HG03565 (cell line): ENCODE measurements around the gene SP110.

Experiments used
- ATAC-seq: cut with Tn5 transposase; IDR thresholded peaks from one replicate; pipeline ENCODE4 v1.9.1; 2021; ENCODE audit warnings: mild to moderate bottlenecking, moderate library complexity; ENCODE audit not compliant: unreplicated experiment

Gene SP110

DNA sequence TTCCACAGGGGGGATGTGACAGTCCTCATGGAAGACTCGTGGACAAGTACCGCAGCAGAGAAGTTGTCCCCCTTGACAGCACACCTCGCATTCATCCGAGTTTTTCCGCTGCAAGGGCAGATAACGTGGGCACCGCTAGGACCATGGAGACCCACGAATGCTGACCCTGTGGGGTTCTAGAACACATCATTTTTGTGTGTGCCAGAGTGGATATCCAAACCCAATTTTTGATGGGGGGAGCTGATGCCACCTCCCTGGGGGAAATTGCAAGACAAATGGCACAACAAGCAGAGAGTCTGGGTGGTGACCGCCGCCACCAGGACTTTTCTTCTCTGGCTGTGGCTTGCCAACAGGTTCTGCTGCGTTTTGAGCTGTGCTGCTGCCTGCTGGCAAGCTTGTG is 46.9 kb downstream of the SP110 start:
- no peak for ATAC-seq

DNA sequence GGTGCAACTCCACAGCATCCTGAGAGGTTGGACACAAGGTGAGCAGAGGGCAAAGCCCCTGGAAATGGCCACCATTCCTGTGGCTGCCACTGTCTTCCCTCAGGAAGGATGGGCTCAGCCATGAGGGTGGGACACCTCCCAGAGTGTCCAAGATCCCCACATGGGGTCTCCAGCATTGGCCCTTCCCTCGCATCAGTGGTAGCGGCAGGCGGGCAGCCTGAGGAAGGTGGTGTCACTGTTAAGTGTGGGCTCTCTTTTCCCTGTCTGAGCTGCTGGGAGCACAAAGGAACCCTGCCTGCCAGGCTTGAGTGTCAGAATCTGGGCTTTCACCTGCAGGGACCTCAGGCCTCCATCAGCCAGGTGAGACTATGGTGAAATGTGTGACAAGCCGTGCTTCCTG is 47.6 kb downstream of the SP110 start:
- no peak for ATAC-seq

DNA sequence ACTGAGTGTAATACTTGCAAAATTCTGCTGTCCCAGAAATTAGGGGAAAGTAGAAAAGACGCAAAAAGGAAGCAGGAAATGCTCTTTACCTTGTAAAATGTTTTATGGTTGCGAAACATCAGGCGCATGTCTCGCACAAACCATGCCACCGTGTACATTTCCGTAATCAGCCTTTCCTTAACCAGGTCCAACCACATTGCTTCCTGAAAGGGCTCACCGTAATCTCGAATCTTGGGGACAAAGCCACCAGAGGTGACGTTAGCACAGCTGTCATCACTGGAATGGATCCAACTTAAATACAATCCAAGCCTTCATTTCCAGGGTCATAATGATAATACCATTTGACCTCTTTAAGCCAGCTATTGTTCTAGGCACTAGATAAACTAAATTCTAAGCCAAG is 49.3 kb downstream of the SP110 start:
- ATAC-seq: no peak

DNA sequence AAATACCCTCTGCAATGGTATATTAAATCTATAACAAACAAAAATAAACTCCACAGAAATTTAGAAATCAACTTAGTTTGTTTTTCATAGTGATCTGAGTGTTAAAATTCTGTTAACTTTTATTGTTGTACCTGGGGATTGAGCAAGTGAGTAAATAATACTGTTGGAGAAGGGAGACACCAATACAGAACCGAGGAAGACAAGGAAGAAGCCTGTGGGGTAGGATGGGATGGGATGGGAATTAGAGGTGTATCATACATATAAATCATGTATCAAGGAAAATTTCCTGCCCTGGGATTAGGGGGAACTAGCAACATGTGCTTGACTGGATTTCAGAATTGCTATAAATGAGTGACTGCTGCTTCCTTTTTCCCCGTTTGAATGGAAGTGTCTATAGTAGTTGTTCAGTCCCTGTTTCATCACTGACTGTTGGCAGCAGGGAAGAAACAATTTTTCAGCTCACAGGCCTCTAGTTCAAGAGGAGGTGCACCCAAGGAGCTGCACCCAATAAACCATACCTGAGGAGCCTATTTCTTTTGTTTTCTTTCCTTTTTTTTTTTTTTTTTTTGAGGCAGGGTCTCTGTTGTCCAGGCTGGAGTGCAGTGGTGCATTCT is 53.1 kb downstream of the SP110 start:
- no peak for ATAC-seq

DNA sequence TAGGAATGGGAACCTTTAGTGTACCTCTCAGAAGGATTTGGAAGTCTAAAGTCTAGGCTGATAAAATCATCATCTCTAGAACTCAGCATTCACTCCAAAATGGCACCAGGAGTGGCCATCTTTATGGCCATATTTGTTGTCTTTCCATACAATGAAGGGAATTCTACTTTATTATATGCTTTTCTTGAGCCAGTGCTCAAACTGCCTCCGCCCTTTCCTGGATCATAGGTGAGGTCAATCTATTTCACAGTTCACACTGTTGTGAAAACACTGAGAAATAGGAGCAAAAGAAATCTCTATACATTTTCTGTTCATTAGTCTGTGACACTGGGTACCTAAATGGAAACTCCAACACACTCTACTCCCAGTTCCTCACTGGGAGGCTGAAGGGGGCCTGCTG is 55.6 kb downstream of the SP110 start:
- no peak for ATAC-seq

DNA sequence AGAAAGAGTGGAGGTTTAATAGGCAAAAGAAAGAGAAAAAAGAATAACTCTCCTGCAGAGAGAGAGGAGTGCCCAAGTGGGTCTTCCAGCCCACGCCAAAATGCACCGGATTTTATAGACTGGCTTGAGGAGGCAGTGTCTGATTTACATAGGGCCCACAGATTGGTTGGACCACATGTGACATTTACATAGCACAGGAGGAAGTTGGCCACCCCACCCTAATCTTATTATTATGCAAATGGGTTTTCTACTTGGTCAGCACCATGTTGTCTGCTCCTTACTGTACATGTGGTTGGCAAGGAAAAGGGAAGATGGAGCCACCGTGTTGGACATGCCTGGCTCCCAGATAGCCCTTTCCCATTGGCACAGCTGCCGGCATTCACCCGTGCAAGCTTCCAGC is 56.8 kb downstream of the SP110 start:
- ATAC-seq: no peak

DNA sequence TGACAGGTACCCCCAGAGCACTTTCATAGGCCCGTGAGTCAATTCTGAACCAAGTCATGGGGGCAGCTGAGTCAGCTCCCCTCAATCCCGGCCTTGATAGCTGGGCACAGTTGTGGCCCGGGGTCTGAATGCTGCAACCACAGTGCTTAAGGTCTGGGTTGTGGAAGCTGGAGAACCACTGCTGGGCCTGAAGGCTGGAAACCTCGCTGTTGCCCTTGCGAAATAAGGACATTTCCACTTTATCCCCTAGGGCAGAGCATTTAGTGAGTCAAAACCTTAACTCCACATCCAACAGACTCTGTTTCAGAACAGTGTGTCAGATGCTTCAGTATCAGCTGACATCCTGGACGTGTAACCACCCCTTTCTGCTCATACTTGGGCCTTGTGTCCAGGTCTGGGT is 58.6 kb downstream of the SP110 start:
- no peak for ATAC-seq

DNA sequence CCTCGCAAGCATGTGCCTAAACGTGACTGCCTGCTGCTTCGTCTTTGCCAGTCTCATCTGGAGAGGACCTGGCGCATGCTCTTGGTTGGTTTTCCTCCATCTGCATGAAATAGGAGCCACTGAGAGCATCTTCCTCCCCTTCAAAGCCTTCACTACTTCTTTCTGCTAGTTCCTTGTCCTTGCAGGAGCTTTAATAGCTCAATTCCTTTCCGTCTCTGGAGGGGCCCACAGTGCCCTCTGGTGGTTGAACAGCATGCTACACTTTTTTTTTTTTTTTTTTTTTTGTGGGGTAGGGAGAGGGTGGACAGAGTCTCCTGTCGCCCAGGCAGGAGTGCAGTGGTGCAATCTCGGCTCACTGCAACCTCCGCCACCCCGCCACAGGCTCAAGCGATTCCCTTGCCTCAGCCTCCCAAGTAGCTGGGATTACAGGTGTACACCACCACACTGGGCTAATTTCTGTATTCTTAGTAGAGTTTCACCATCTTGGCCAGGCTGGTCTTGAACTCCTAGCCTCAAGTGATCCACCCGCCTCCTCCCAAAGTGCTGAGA is 59.6 kb downstream of the SP110 start:
- no peak for ATAC-seq

DNA sequence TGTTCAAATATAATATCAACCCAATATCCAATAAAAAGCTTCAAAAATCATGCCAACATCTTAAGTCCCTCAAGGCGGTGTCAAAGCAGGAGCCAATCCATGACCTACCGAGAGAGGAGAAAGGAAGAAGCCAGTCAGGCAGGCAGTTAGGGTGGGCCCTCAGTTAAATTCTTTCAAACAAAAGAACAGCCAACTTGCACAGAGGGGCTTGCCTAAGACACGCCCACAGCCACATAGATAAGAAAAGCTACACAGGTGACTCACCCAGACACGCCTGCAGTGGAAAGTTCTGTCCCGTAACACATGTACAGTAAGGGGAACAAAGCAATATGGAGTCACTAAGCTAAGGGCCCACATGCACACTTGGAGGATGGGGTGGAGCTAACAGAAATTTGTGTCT is 61.3 kb downstream of the SP110 start:
- no peak for ATAC-seq

DNA sequence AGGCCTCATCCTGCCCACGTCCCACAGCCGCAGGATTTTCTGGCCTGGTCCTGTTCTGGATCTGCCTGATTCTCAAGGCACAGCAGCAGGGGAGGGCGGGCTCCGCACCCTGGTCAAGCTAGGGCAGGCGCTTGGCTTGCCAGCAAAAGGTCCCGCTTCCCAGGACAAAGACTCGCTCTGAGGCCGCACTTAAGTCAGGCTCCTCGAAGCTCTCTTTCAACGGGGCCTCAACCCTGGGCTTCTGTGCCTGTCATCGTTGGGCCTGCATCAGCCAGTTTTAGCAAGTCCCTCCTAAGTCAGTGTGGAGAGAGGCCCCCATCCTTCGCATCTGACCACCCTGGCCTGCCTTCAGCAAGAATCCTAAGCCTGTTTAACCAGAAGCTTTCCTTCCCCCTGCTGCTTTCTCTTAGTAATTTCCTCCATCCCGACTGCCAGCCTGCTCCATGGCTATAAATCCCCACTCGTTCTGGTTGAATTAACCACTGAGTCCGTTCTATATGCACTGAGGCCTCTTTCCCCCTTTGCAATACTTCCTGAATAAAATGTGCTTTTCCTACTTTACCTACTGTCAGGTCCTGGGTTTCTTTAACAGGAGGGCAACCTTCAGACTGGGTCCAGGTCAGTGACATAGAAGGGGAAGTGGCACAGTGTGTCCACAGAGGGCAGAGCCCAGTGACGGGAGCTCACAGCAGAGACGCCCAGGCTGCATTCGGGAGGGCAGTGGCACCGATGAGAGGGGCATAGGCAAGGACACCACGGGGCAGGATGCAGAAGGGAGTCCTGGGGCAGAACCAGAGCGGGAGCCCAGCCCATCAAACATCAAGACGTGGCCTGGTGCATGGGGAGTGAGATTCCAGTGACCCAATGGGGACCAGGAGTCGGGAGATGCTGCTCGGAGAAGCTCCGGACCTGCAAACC is 62.7 kb downstream of the SP110 start:
- no peak for ATAC-seq

DNA sequence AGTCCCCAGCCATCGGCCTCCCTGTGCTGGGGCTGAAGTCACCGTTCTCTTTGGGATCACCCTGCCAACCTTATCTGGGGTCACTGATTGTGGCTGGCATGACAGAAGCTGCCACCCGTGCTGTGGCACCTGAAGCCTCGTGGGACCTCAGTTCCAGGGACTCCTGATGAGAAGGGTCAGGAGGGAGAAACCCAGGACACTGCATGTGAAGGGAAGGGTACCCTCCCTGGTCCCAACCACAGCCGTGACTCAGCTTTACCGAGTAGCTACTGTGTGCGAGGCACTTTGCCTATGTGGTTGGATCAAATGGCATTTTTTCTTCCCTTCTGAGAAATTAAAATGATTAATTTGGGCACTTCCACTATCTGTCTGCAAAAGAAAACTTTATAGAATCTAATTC is 64.4 kb downstream of the SP110 start:
- ATAC-seq: no peak

DNA sequence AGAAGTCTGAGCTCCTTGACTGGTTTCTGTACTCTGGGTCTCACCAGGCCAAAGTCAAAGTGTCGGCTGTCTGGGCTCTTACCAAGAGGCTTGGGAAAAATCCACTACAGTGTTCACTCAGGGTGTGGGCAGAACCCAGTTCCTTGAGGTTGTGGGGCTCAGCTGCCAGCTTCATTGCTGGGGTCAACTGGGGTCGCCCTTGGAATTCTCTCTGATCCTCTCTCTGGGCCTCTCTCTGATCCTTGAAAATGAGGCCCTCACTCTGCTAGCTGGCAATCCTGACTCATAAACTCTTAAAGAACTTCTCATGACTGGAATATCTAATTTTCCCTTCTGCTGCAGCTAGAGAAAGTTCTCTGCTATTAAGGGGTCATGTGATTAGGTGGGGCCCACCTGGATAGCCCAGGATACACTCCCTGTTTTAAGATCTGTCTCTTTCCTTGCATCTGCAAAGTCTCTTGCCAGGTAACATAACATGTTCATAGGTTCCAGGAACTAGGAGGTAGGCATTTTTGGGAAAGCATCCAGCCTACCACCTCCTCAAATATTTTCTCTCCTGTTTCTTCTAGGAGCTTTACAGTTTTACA is 66.3 kb downstream of the SP110 start:
- no peak for ATAC-seq

DNA sequence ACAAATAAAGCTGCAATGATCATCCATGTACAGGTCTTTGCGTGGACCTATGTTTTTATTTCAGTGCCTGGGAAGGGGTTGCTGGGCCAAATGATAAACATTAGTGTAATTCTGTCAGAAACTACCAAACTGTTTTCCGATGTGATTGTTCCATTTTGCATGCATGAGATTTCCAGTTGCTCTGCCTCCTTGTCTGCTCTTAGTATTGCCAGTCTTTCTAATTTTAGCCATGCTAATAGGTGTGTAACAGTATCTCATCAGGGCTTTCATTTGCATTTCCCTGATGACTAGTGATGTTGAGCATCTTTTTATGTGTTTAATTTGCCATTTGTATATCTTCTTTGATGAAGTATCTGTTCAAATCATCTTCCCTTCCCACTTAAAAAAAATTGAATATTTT is 67.5 kb downstream of the SP110 start:
- no peak for ATAC-seq

DNA sequence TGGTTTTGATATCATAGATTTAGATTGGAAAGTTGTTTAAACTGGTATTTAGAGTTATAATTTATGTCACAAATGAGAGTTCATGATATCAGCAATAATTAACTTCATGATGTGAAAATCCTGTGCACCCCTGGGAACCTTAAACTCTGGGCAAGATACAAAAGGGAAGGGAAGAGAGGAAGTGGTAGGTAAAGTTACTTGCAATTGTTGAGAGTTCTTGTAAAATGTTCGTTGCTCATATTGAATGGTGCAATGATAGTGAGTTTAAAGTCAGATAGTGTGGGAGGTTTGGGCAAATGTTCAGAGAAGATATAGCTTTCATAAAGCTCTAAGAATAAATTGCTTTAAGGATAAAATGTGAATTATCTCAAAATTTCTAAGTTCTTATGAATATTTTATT is 75.4 kb downstream of the SP110 start:
- ATAC-seq: no peak

DNA sequence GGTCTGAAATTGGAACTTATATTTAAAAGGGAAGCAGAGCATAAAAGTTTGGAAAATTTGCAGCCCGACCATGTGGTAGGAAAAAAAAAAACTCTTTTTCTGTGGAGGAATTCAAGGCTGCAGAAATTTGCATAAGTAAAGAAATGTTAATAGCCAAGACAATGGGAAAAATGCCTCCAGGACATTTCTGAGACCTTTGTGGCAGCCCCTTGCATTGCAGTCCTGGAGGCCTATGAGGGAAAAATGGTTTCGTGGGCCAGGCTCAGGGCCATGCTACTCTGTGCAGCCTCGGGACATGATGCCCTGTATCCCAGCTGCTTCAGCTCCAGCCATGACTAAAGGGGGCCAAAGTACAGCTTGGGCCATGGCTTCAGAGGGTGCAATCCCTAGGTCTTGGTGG is 79.1 kb downstream of the SP110 start:
- no peak for ATAC-seq

DNA sequence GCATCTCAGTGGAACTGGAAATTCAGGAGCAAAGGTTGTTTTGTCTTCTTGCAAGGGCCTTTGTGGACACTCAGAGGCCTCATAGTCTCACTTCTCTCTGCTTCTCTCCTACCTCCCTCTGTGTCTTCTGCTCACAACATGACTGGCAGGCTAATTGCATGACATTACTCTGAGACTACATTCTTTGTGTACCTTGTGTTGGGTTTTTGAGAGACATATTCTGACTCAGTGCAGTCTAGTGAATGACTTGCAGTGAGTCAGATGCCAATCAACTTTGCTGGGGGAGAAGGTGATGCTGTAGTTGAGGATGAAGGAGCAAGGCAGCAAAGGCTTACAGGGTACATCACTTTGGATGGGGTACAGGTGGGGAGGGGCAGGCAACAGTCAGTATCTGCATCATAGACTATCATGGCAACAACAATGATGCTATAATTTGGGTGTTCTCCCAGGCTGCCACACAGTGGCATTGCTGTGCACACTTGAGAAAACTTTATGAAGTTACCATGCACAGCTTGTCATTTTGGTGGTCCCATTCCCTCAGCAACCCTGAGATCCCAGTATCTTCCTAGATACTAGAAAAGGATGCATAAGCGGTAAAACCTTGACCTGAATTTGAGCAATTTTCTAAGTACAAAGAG is 81.8 kb downstream of the SP110 start:
- no peak for ATAC-seq

DNA sequence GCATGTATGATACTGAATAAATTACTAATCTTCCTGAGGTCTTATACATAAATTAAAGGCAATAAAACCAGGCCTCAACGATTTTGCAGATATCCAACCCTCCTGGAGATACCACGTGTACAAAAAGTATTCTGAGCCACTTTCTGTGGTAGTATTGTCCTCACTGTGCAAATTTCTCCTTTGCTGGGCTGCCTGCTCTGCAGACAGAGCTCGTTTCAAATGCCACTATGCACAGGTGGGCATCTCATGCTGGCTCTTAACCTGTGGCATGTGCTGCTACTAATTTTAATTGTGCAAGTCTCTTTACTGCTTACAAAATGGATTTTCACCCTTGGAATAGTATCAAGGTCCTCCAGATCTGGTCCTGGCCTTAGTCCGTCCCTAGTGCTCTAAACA is 84.7 kb downstream of the SP110 start:
- ATAC-seq: no peak

DNA sequence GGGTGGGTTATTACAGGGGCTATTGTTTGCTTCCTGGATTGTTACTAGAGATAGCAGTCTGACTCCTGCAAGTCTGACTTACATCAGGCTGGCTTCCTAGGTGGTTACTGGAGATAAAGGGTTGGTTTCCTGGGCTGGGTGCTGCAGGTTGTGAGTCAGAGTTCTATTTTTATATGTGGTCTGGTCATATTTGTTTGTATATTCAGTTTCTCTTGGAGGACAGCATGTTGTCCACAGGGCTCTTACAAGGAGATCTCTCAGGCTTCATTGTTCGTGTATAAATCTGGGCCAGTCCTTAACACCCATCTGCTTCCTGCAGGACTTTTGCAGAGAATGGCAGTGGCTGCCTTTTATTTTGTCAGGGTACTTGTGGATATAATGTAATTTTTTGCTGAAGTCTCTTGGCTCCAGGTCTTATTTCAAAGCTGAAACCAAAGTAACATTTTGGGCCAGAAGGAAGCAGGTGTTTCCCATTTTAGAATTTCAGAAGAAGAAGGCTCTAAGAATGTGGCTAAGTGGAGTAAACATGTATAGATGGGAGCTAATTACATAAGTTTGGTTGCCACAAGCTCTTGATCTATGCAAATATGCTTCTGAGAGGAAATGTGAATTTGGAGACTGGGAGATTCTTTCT is 85.2 kb downstream of the SP110 start:
- peak; percentile 44 for ATAC-seq

DNA sequence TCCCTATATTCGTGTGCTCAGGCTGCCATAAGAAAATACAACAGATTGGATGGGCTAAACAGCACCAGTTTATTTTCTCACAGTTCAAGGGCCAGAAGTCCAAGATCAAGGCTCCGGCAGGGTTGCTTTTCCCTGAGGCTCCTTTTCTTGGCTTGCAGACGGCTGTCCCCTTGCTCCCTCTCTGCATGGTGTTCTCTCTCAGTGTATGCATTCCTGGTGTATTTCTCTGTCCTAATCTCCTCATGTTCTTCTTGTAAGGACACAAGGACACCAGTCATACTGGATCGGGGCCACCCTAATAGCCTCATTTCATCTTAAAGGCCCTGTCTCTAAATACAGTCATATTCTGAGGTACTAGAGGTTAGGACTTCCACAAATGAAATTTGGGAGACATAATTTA is 88.4 kb downstream of the SP110 start:
- no peak for ATAC-seq

DNA sequence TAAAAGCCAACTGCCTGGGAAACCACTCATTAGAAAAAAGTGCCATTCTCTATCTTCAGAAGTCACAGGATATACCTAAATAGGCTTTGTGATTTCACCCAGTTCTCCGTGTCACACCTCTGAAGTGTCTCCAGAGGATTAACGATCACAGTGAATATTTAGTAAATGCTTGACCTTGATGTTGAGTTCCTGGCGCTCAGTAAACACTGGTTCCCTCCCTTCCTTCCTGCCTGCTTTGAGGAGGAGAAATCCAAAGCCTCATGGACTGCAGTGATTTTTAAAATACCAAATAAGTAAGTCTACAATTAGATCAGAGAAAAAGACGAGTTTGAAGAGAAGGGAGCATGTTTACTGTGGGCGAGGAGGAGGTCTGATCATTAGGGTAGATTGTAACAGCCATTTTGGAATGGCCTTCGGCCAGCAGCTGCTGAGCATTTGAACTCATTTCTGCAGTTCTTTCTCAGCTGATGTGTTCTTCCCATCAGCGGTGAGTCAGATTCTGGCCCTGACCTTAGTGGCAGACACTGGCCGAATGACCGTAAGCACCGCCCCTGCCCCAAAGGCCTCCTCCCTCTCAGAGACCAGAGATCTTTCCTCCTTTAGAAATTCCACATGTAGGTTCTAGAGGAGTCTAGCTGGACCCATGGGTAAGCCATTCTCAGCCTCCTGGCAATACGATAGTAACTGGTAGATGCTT is 89.0 kb downstream of the SP110 start:
- ATAC-seq: no peak
